Measurements from ENCODE around the gene SLC9C1.

- TF ChIP-seq CTCF (IDR thresholded peaks at IDR 0.05) = no peak
- TF ChIP-seq POLR2A (IDR thresholded peaks at IDR 0.05) = no peak
These were observed 124.0 kb downstream of the SLC9C1 start for GRCh38 chr3:112170046-112170445.
